ENCODE measurements around the gene IDH3G.

GRCh38 chrX:153801669-153802068, 7.5 kb upstream of the IDH3G start:
- TF ChIP-seq, protein P1, sequence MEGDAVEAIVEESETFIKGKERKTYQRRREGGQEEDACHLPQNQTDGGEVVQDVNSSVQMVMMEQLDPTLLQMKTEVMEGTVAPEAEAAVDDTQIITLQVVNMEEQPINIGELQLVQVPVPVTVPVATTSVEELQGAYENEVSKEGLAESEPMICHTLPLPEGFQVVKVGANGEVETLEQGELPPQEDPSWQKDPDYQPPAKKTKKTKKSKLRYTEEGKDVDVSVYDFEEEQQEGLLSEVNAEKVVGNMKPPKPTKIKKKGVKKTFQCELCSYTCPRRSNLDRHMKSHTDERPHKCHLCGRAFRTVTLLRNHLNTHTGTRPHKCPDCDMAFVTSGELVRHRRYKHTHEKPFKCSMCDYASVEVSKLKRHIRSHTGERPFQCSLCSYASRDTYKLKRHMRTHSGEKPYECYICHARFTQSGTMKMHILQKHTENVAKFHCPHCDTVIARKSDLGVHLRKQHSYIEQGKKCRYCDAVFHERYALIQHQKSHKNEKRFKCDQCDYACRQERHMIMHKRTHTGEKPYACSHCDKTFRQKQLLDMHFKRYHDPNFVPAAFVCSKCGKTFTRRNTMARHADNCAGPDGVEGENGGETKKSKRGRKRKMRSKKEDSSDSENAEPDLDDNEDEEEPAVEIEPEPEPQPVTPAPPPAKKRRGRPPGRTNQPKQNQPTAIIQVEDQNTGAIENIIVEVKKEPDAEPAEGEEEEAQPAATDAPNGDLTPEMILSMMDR (conservative IDR thresholded peaks at IDR 0.05; ENCODE audit: low read depth, low read length), result no peak
- TF ChIP-seq EZH2 (IDR thresholded peaks at IDR 0.05; ENCODE audit: borderline replicate concordance, low read depth, low read length, poor library complexity, severe bottlenecking), result no peak
